Astrocyte (in vitro differentiated cells and primary cell): Measurements from ENCODE around the gene OXLD1.

Experiments used
- EZH2 ChIP-seq: IDR thresholded peaks from 2 replicates; pipeline ENCODE4 v1.6.1; 2012; ENCODE audit warnings: mild to moderate bottlenecking, low read length, inconsistent platforms; ENCODE audit not compliant: insufficient read depth
- TF ChIP-seq, protein P1 (sequence below): IDR thresholded peaks from 2 replicates; pipeline ENCODE4 v1.5.1; 2011; ENCODE audit warnings: low read depth, mild to moderate bottlenecking, inconsistent platforms, low read length, moderate library complexity; ENCODE audit not compliant: insufficient read depth

DNA sequence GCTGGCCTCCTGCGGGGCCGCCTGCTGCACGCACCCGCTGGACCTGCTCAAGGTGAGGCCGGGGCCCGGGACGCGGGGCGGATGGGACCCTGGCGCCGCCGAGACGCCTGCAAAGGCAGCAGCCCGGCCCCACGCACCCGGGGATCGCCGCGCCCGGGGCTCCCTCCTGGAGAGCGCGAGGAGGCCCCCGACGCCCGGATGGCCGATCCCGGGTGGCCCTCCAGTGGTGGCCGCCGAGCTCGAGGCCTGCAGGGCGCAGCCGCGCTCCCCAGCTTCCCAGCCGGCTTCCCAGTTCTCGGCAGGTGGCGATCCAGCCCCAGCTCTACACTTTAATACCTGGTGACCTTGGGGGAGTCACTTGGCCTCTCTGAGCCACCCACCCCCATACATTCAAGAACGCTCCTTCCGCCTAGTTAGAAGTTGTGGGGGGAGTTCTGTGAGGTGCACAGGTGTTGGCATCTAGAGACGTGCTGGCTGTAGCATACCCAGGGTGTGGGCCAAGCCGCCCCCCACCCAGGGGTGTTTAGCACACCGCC lies 46.1 kb upstream of the OXLD1 start:
- TF ChIP-seq, protein P1, sequence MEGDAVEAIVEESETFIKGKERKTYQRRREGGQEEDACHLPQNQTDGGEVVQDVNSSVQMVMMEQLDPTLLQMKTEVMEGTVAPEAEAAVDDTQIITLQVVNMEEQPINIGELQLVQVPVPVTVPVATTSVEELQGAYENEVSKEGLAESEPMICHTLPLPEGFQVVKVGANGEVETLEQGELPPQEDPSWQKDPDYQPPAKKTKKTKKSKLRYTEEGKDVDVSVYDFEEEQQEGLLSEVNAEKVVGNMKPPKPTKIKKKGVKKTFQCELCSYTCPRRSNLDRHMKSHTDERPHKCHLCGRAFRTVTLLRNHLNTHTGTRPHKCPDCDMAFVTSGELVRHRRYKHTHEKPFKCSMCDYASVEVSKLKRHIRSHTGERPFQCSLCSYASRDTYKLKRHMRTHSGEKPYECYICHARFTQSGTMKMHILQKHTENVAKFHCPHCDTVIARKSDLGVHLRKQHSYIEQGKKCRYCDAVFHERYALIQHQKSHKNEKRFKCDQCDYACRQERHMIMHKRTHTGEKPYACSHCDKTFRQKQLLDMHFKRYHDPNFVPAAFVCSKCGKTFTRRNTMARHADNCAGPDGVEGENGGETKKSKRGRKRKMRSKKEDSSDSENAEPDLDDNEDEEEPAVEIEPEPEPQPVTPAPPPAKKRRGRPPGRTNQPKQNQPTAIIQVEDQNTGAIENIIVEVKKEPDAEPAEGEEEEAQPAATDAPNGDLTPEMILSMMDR = no peak
- no peak for TF ChIP-seq EZH2
